MM.1S (cell line): ENCODE data around the gene DIAPH3.

Experiments
- DNase-seq: peaks from one replicate; pipeline ENCODE4 v3.0.0-alpha.2; 2015
- H2AFZ ChIP-seq: fragments of 300-600 bp; sonication (generic); 2 replicates; pipeline ENCODE4 v1.6.0; 2016; ENCODE audit warnings: antibody characterized with exemption, low read length
- H3F3A ChIP-seq: fragments of 300-600 bp; sonication (generic); 2 replicates; pipeline ENCODE4 v1.6.1; 2016; ENCODE audit warnings: mild to moderate bottlenecking, antibody characterized with exemption, low read length, moderate library complexity, mixed read lengths; ENCODE audit not compliant: insufficient read depth
- H3K27ac ChIP-seq: fragments of 300-600 bp; sonication (generic); 2 replicates; pipeline ENCODE4 v1.5.1; 2016; ENCODE audit warnings: mild to moderate bottlenecking, low read length
- H3K27me3 ChIP-seq: fragments of 300-600 bp; sonication (generic); replicated peaks from 2 replicates; pipeline ENCODE4 v1.6.0; 2016; ENCODE audit warnings: low read length; ENCODE audit not compliant: insufficient read depth
- H3K36me3 ChIP-seq: fragments of 300-600 bp; sonication (generic); replicated peaks from 2 replicates; pipeline ENCODE4 v1.6.1; 2016; ENCODE audit warnings: mild to moderate bottlenecking, low read length, mixed read lengths; ENCODE audit not compliant: insufficient read depth
- H3K4me1 ChIP-seq: fragments of 300-600 bp; sonication (generic); 2 replicates; pipeline ENCODE4 v1.6.1; 2016; ENCODE audit warnings: low read length, mixed read lengths
- H3K4me2 ChIP-seq: fragments of 300-600 bp; sonication (generic); 2 replicates; pipeline ENCODE4 v1.6.0; 2016; ENCODE audit warnings: low read depth, low read length
- H3K4me3 ChIP-seq: fragments of 300-600 bp; sonication (generic); 2 replicates; pipeline ENCODE4 v1.5.1; 2016; ENCODE audit warnings: low read length, mixed read lengths
- H3K79me2 ChIP-seq: fragments of 300-600 bp; sonication (generic); 2 replicates; pipeline ENCODE4 v1.6.1; 2016; ENCODE audit warnings: mixed run types, low read length, mixed read lengths
- H3K9ac ChIP-seq: fragments of 300-600 bp; sonication (generic); 2 replicates; pipeline ENCODE4 v1.6.1; 2016; ENCODE audit warnings: low read length, mixed read lengths
- H3K9me2 ChIP-seq: fragments of 300-600 bp; sonication (generic); replicated peaks from 2 replicates; pipeline ENCODE4 v1.6.1; 2016; ENCODE audit warnings: mild to moderate bottlenecking, low read length, mixed read lengths; ENCODE audit not compliant: insufficient read depth
- H3K9me3 ChIP-seq: fragments of 300-600 bp; sonication (generic); replicated peaks from 2 replicates; pipeline ENCODE4 v1.6.1; 2016; ENCODE audit warnings: mild to moderate bottlenecking, low read length, mixed read lengths; ENCODE audit not compliant: insufficient read depth
- H4K20me1 ChIP-seq: fragments of 300-600 bp; sonication (generic); 2 replicates; pipeline ENCODE4 v1.6.1; 2016; ENCODE audit warnings: mild to moderate bottlenecking, low read length, moderate library complexity, mixed read lengths; ENCODE audit not compliant: insufficient read depth
- CTCF ChIP-seq: fragments of 300-600 bp; sonication (generic); IDR thresholded peaks from 2 replicates; pipeline ENCODE4 v1.5.1; 2016; ENCODE audit warnings: antibody characterized with exemption, low read length, mixed read lengths
- EZH2 ChIP-seq: fragments of 300-600 bp; sonication (generic); optimal IDR thresholded peaks from 2 replicates; pipeline ENCODE3; 2017; ENCODE audit warnings: low read depth, mild to moderate bottlenecking, antibody characterized with exemption, low read length, mixed read lengths
- EZH2phosphoT487 ChIP-seq: fragments of 300-600 bp; sonication (generic); IDR thresholded peaks from 2 replicates; pipeline ENCODE4 v1.6.1; 2018; ENCODE audit warnings: antibody characterized with exemption, low read length

DIAPH3 gene

GRCh38 chr13:60001889-60002288, 161.8 kb downstream of the DIAPH3 start:
- H4K20me1 ChIP-seq: no peaks in the 10 kb centered on the region
- no peaks in the 10 kb centered on the region for H3K9me3 ChIP-seq
- no peak overlapping the region for H3K4me3 ChIP-seq
- no peaks in the 10 kb centered on the region for H3K79me2 ChIP-seq
- DNase-seq: no peak
- no peaks in the 10 kb centered on the region for H3K9me2 ChIP-seq
- H3K4me1 ChIP-seq: no peaks in the 10 kb centered on the region
- H3K36me3 ChIP-seq: no peaks in the 10 kb centered on the region
- H3K27me3 ChIP-seq: no peaks in the 10 kb centered on the region
- no peak overlapping the region for H2AFZ ChIP-seq
- H3K4me2 ChIP-seq: no peak overlapping the region
- no peak overlapping the region for H3K9ac ChIP-seq
- TF ChIP-seq CTCF: no peak
- no peak for TF ChIP-seq EZH2phosphoT487
- TF ChIP-seq EZH2: no peak
- no peak overlapping the region for H3K27ac ChIP-seq
- no peaks in the 10 kb centered on the region for H3F3A ChIP-seq

- H3K79me2 ChIP-seq: no peaks in the 10 kb centered on the region
- H4K20me1 ChIP-seq: no peaks in the 10 kb centered on the region
- H3K4me3 ChIP-seq: no peak overlapping the region
- H3K4me1 ChIP-seq: no peaks in the 10 kb centered on the region
- DNase-seq: no peak
- H3F3A ChIP-seq: no peaks in the 10 kb centered on the region
- no peak overlapping the region for H3K9ac ChIP-seq
- no peak overlapping the region for H2AFZ ChIP-seq
- no peak overlapping the region for H3K27ac ChIP-seq
- no peaks in the 10 kb centered on the region for H3K36me3 ChIP-seq
- H3K27me3 ChIP-seq: no peaks in the 10 kb centered on the region
- H3K9me2 ChIP-seq: no peaks in the 10 kb centered on the region
- TF ChIP-seq CTCF (no peak), EZH2 (no peak), EZH2phosphoT487 (no peak)
- no peaks in the 10 kb centered on the region for H3K9me3 ChIP-seq
- no peak overlapping the region for H3K4me2 ChIP-seq
These were observed 162.8 kb downstream of the DIAPH3 start for GRCh38 chr13:60000976-60001375.

GRCh38 chr13:60000081-60000480, 163.6 kb downstream of the DIAPH3 start:
- H4K20me1 ChIP-seq: no peaks in the 10 kb centered on the region

More at GRCh38 chr13:60000081-60000480, 163.6 kb downstream of the DIAPH3 start:
- no peak for DNase-seq
- Histone ChIP-seq H2AFZ (no peak overlapping the region), H3K4me2 (no peak overlapping the region), H3K9me2 (no peaks in the 10 kb centered on the region), H3F3A (no peaks in the 10 kb centered on the region), H3K27me3 (no peaks in the 10 kb centered on the region), H3K36me3 (no peaks in the 10 kb centered on the region), H3K9ac (no peak overlapping the region), H3K4me3 (no peak overlapping the region), H3K9me3 (no peaks in the 10 kb centered on the region), H3K27ac (no peak overlapping the region), H3K79me2 (no peaks in the 10 kb centered on the region), H3K4me1 (no peaks in the 10 kb centered on the region)
- TF ChIP-seq EZH2phosphoT487: no peak
- TF ChIP-seq EZH2: no peak
- TF ChIP-seq CTCF: no peak
